Inflammatory macrophage treated with lipopolysaccharide for 1 hour (primary cell): ENCODE data around the gene EGFL8.
"Not testable (repeated sequence)": the region's sequence is repeated elsewhere in the genome, so short reads cannot be mapped to it uniquely, and the experiment has no call there.

Experiments
- DNase-seq, 2 donors: peaks; one replicate each; pipeline ENCODE4 v3.0.0-alpha.2; 2020 to 2022

Gene EGFL8

GRCh38 chr6:32164295-32164694 lies at the start of gene EGFL8:
TSS of gene EGFL8 (plus strand) at chr6:32164595. CDS start at chr6:32166166, 1,571 bp downstream.
- no peak for DNase-seq

- no peak for DNase-seq
Measured at GRCh38 chr6:32114796-32115195, 49.6 kb upstream of the EGFL8 start.

- DNase-seq, result no peak
Measured at GRCh38 chr6:32115623-32116022, 48.8 kb upstream of the EGFL8 start.

- peak in 1 of 2 donors; percentile 9 for DNase-seq
Measured at GRCh38 chr6:32116674-32117073, 47.7 kb upstream of the EGFL8 start.

- DNase-seq, result no peak
Measured at GRCh38 chr6:32117461-32117860, 46.9 kb upstream of the EGFL8 start.

GRCh38 chr6:32118782-32119628 lies 45.4 kb upstream of the EGFL8 start:
- peak; percentile 67 to 77 for DNase-seq

- DNase-seq, result no peak
Measured at GRCh38 chr6:32120573-32121059, 43.8 kb upstream of the EGFL8 start.

- no peak for DNase-seq
Measured at GRCh38 chr6:32123681-32124080, 40.7 kb upstream of the EGFL8 start.

- no peak for DNase-seq
Measured at GRCh38 chr6:32126880-32127279, 37.5 kb upstream of the EGFL8 start.

GRCh38 chr6:32127409-32127716 lies 37.0 kb upstream of the EGFL8 start:
- DNase-seq, result no peak

GRCh38 chr6:32127717-32128592 lies 36.4 kb upstream of the EGFL8 start, which contains the start of gene ATF6B:
TSS of gene ATF6B (minus strand) at chr6:32128246. CDS start at chr6:32128207, 39 bp downstream.
- peak; percentile 99 to 100 for DNase-seq

GRCh38 chr6:32128751-32129296 lies 35.6 kb upstream of the EGFL8 start:
- no peak for DNase-seq

GRCh38 chr6:32129297-32130088 lies 34.9 kb upstream of the EGFL8 start:
- no peak for DNase-seq

GRCh38 chr6:32131439-32131948 lies 32.9 kb upstream of the EGFL8 start:
- no peak for DNase-seq

GRCh38 chr6:32132110-32132509 lies 32.3 kb upstream of the EGFL8 start:
- no peak for DNase-seq

GRCh38 chr6:32133786-32134185 lies 30.6 kb upstream of the EGFL8 start:
- no peak for DNase-seq

- no peak for DNase-seq
Measured at GRCh38 chr6:32137454-32137853, 26.9 kb upstream of the EGFL8 start.

GRCh38 chr6:32139590-32139989 lies 24.8 kb upstream of the EGFL8 start:
- no peak for DNase-seq

GRCh38 chr6:32140420-32141046 lies 23.9 kb upstream of the EGFL8 start:
- DNase-seq, result no peak

GRCh38 chr6:32144238-32144637 lies 20.2 kb upstream of the EGFL8 start:
- not testable (repeated sequence) for DNase-seq

- no peak for DNase-seq
Measured at GRCh38 chr6:32146287-32146686, 18.1 kb upstream of the EGFL8 start.

- DNase-seq, result no peak
Measured at GRCh38 chr6:32146687-32147086, 17.7 kb upstream of the EGFL8 start.
